HG03095 (cell line): ENCODE measurements around the gene MPG.
A peak's percentile ranks its signal among the peaks of the same experiment; 100 is the strongest.
"Not testable (repeated sequence)": the region's sequence is repeated elsewhere in the genome, so short reads cannot be mapped to it uniquely, and the experiment has no call there.

Experiments
- ATAC-seq: cut with Tn5 transposase; IDR thresholded peaks from one replicate; pipeline ENCODE4 v1.9.1; 2021; ENCODE audit warnings: moderate library complexity; ENCODE audit not compliant: unreplicated experiment

The MPG gene

GRCh38 chr16:77807-78443 is at the start of gene MPG:
MPG (plus strand) TSS chr16:78225; CDS start chr16:78310, 85 bp downstream.
- ATAC-seq = peak; percentile 55

GRCh38 chr16:30627-31026 is 47.4 kb upstream of the MPG start:
- not testable (repeated sequence) for ATAC-seq

GRCh38 chr16:33154-33876 is 44.7 kb upstream of the MPG start:
- not testable (repeated sequence) for ATAC-seq

- ATAC-seq = no peak
Observed at GRCh38 chr16:33877-34647, 44.0 kb upstream of the MPG start.

GRCh38 chr16:34648-34987 is 43.4 kb upstream of the MPG start:
- no peak for ATAC-seq

GRCh38 chr16:35011-35677 is 42.9 kb upstream of the MPG start:
- ATAC-seq = no peak

GRCh38 chr16:35678-36305 is 42.2 kb upstream of the MPG start:
- ATAC-seq = no peak

- ATAC-seq = no peak
Observed at GRCh38 chr16:36336-36984, 41.6 kb upstream of the MPG start.

- ATAC-seq = no peak
Observed at GRCh38 chr16:37511-37910, 40.5 kb upstream of the MPG start.

GRCh38 chr16:38206-38605 is 39.8 kb upstream of the MPG start:
- not testable (repeated sequence) for ATAC-seq

GRCh38 chr16:38941-39892 is 38.8 kb upstream of the MPG start:
- peak; percentile 70 for ATAC-seq

GRCh38 chr16:41439-42068 is 36.5 kb upstream of the MPG start:
- no peak for ATAC-seq

GRCh38 chr16:42069-42457 is 36.0 kb upstream of the MPG start:
- no peak for ATAC-seq

GRCh38 chr16:42691-43090 is 35.3 kb upstream of the MPG start:
- no peak for ATAC-seq

- no peak for ATAC-seq
Observed at GRCh38 chr16:43294-43693, 34.7 kb upstream of the MPG start.

GRCh38 chr16:44655-45054 is 33.4 kb upstream of the MPG start:
- no peak for ATAC-seq

- no peak for ATAC-seq
Observed at GRCh38 chr16:45454-45853, 32.6 kb upstream of the MPG start.

GRCh38 chr16:46510-46909 is 31.5 kb upstream of the MPG start:
- ATAC-seq = not testable (repeated sequence)

GRCh38 chr16:47234-47633 is 30.8 kb upstream of the MPG start:
- ATAC-seq = no peak
